Measurements from ENCODE around the gene CCAR1.
"Not testable (repeated sequence)": the region's sequence is repeated elsewhere in the genome, so short reads cannot be mapped to it uniquely, and the experiment has no call there.

Gene CCAR1

DNA sequence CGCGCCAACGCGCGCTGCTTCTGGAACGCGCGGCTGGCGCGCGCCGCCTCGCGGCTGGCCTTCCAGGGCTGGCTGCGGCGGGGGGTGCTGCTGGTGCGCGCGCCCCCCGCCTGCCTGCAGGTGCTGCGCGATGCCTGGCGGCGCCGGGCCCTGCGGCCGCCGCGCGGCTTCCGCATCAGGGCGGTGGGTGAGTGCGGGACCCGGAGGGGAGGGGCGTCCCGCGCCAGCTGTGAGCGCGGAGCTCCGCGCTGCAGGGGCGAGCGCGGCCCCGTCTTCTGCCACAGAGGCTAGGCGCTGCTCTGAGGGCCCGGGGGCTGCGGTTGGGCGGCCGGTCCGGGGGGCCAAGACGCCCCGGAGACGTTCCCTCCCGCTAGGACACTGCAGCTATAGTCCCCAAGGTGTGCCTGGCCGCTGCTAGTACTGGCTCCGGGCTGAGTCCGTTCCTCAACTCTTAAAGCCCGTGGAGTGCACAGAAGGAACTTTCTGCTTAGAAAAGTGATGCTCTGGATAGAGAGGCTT lies 107.1 kb downstream of the CCAR1 start:
- peak; percentile 4 for DNase-seq

DNA sequence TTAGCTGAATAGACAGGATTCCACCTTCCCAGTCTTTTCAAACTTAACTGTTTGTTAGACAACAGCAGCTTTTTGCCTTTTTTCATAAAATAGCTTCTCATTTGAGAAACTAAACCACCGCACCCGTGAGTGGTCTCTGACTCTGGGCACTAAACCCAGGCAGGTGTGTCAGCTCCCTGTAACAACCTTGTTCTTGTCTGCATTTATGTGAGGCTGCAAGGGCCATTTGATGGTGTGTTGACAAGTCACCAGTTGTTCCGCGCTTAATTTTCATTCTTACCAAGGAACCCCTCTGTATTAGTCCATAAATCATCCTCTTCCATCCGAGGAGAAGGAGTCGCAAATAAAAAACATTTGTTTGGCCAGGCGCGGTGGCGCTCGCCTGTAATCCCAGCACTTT lies 107.8 kb downstream of the CCAR1 start:
- DNase-seq, result no peak

DNA sequence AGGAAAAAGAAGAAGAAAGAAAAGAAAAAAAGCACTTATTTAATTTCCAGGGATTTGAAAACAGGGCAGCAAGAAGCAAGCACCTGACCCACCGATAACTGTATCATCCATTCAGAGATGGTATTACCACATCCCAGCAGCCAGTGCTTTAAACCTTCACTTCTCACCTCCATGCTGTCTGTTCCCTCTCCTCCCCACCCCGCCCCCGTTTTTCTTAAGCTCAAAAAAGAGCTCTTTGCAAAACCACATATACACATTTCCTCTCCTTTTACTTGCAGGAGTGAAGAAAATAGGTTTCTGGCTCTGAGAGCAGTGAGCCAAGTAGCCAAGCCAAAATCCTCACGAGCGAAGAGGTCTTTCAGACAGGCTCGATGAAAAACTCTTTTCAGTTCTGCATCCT lies 108.5 kb downstream of the CCAR1 start:
- DNase-seq, result no peak

DNA sequence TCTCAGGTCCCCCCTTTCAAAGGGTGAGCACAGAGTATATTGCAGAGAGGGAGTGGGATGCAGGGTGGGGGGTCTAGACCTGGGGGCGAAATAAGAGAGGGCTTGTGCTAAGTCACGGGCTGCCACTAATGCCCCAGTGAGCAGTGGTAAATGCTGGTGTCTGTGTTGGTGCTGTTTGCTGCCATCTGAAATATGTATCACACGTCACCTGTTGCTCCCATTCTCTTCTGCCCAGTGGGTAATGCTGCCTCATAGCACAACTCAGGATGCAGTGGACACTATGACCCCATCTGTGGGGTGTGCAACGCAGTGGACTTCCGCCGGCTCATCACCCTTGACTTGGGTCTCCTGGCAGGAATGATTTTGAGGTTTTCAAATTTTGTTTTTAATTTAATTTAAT lies 108.9 kb downstream of the CCAR1 start:
- no peak for DNase-seq

DNA sequence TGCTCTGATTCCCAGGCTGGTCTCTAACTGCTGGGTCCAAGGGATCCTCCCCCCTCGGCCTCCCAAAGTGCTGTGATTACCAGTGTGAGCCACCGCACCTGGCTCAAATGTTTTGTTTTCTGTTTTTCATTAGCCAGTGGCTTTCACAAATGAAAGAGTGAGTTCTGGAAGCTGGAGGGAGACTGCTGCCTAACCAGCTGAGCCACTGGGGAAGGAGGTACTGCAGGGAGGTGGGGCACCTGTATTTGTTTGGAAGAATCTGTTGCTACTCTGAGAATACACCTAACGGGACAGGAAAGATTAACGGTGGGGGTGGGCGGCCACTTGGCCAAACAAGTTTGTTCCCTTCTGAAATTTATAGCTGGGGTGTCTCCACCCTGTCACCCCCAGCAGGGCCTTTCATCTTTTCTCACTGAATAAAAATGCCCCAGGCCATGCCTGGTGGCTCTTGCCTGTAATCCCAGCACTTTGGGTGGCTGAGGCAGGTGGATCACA lies 111.0 kb downstream of the CCAR1 start:
- no peak for DNase-seq

DNA sequence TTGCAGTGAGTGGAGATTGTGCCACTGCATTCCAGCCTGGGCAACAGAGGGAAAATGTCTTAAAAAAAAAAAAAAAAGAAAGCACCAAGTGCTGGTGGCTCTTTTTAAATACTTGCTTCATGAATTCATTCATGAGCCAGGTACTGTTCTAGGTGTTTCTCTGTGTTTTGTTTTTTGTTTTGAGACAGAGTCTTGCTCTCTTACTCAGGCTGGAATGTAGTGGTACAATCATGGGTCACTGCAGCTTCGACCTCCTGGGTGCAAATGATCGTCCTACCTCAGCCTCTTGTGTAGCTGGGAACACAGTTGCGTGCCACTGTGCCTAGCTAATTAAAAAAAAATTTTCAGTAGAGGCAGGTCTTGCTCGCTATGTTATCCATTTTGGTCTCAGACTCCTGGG lies 111.6 kb downstream of the CCAR1 start:
- DNase-seq, result no peak

DNA sequence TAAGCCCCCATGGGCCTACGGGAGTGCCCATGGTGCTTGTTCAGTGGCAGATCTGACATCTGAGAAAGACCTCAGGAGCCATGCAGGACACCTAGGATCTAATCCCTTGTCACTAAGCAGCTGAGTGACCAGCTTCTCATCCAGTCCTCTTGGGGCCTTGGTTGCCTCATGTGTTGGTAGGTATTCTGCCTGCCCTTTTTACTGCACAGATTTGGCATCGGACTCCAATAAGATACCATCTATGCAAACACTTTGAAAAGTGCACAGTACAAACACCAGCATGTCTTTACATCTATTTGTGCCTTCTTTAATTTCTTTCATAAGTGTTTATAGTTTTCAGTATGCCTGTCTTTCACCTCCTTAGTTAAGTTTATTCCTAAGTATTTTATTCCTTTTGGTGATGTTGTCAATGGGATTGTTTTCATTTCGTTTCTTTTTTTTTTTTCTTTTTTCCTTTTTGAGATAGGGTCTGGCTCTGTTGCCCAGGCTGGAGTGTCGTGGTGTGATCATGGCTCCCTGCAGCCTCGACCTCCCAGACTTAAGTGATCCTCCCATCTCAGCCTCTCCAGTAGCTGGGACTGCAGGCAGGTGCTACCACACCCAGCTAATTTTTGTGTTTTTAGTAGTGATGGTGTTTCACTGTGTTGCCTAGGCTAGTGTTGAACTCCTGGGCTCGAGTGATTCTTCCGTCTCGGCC lies 116.7 kb downstream of the CCAR1 start:
- no peak for DNase-seq

DNA sequence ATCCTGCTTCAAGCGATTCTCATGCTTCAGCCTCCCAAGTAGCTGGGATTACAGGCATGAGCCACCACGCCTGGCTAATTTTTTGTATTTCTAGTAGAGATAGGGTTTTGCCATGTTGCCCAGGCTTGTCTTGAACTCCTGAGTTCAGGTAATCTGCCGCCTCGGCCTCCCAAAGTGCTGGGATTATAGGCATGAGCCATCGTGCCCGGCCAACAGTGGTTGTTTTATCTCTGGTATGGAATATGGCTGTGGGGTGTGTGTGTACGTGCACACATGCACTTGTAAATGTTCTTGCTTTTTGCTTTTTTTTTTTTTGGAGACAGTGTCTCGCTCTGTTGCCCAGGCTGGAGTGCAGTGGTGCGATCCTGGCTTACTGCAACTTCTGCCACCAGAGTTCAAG lies 119.6 kb downstream of the CCAR1 start:
- not testable (repeated sequence) for DNase-seq
